Measurements from ENCODE around the gene MPPE1.

The MPPE1 gene

DNA sequence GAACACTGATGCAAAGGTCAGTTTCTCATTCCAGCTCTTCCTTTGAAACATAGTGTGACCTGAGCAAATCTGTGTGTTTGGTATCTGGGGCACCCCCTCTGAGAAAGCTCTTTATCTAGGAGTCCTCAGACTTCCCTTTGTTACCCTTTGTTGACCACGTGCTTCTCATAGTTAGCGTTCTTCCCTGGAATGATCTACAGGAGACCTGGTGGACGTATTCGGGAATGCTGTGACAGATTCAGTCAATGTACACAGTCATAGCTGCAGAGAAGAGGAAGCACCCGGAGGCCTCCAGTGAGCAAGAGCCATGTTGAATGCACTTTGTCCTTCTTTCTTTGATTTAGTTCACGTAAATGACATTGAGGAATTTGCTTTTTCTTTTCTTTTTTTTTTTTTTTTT is 67.6 kb downstream of the MPPE1 start:
- H3K4me3 ChIP-seq (ENCODE audit: low read depth, low read length), result no peak overlapping the region
- TF ChIP-seq CTCF (IDR thresholded peaks at IDR 0.05; ENCODE audit: borderline replicate concordance, insufficient read depth, low read depth, low read length), result no peak

- H3K4me3 ChIP-seq (ENCODE audit: low read depth, low read length), result no peak overlapping the region
- TF ChIP-seq CTCF (IDR thresholded peaks at IDR 0.05; ENCODE audit: borderline replicate concordance, insufficient read depth, low read depth, low read length), result no peak
Observed at GRCh38 chr18:11839556-11839955, 68.6 kb downstream of the MPPE1 start.

GRCh38 chr18:11834772-11835171 is 73.3 kb downstream of the MPPE1 start:
- no peak overlapping the region for H3K4me3 ChIP-seq (ENCODE audit: low read depth, low read length)
- TF ChIP-seq CTCF (IDR thresholded peaks at IDR 0.05; ENCODE audit: borderline replicate concordance, insufficient read depth, low read depth, low read length), result no peak

All from GM12875 (cell line).